Activated naive CD4-positive, alpha-beta T cell treated with anti-CD3 and anti-CD28 coated beads, Interleukin-2, amount 10 ng/mL, durations not matched to agents 7 days and 5 days (primary cell): ENCODE measurements around the gene IMMP2L.

Experiments used
- CTCF ChIA-PET: fragments of 350-600 bp; sonication (Branson Sonifier 250); formaldehyde crosslinking; loops from one replicate; lab custom pipeline; 2021; ENCODE audit warnings: antibody characterized with exemption; lab: Charles Lee
- DNase-seq: peaks from one replicate; pipeline ENCODE4 v3.0.0-alpha.2; 2020
- H3K27ac Mint-ChIP-seq: one replicate; pipeline ENCODE4 v1.8.0; 2021; ENCODE audit warnings: mild to moderate bottlenecking, moderate library complexity, mixed read lengths
- H3K27me3 Mint-ChIP-seq: one replicate; pipeline ENCODE4 v1.8.0; 2021; ENCODE audit warnings: mild to moderate bottlenecking, mixed read lengths
- H3K36me3 Mint-ChIP-seq: one replicate; pipeline ENCODE4 v1.8.0; 2021; ENCODE audit warnings: mixed read lengths
- H3K4me1 Mint-ChIP-seq: one replicate; pipeline ENCODE4 v1.8.0; 2021; ENCODE audit warnings: mixed read lengths
- H3K4me3 Mint-ChIP-seq: one replicate; pipeline ENCODE4 v1.8.0; 2021; ENCODE audit warnings: mild to moderate bottlenecking, moderate library complexity, mixed read lengths
- H3K9me3 Mint-ChIP-seq: one replicate; pipeline ENCODE4 v1.8.0; 2021; ENCODE audit warnings: mixed read lengths

The IMMP2L gene

GRCh38 chr7:110881721-110882120, 680.6 kb downstream of the IMMP2L start:
- peaks cover 14% of the 10 kb centered on the region for H3K4me1 Mint-ChIP-seq
- CTCF ChIA-PET: no interaction called here
- no peak overlapping the region for H3K4me3 Mint-ChIP-seq
- H3K36me3 Mint-ChIP-seq: no peaks in the 10 kb centered on the region
- no peak overlapping the region for H3K27ac Mint-ChIP-seq
- no peaks in the 10 kb centered on the region for H3K27me3 Mint-ChIP-seq
- no peak for DNase-seq
- H3K9me3 Mint-ChIP-seq: peaks cover 2% of the 10 kb centered on the region

GRCh38 chr7:110880971-110881370, 681.3 kb downstream of the IMMP2L start:
- Mint-ChIP-seq H3K4me3 (no peak overlapping the region), H3K27me3 (no peaks in the 10 kb centered on the region), H3K27ac (no peak overlapping the region), H3K36me3 (no peaks in the 10 kb centered on the region), H3K9me3 (peaks cover 2% of the 10 kb centered on the region), H3K4me1 (peaks cover 14% of the 10 kb centered on the region)
- no peak for DNase-seq
- CTCF ChIA-PET: no interaction called here

GRCh38 chr7:110877016-110877415, 685.3 kb downstream of the IMMP2L start:
- DNase-seq: no peak
- no peak overlapping the region for H3K27ac Mint-ChIP-seq
- H3K4me3 Mint-ChIP-seq: no peak overlapping the region
- H3K4me1 Mint-ChIP-seq: peaks cover 11% of the 10 kb centered on the region
- H3K27me3 Mint-ChIP-seq: no peaks in the 10 kb centered on the region
- CTCF ChIA-PET: no interaction called here
- H3K9me3 Mint-ChIP-seq: peaks cover 2% of the 10 kb centered on the region
- no peaks in the 10 kb centered on the region for H3K36me3 Mint-ChIP-seq

GRCh38 chr7:110875346-110875745, 686.9 kb downstream of the IMMP2L start:
- no peak overlapping the region for H3K27ac Mint-ChIP-seq
- H3K27me3 Mint-ChIP-seq: no peaks in the 10 kb centered on the region
- H3K9me3 Mint-ChIP-seq: peaks cover 2% of the 10 kb centered on the region
- CTCF ChIA-PET: no interaction called here
- no peak overlapping the region for H3K4me3 Mint-ChIP-seq
- no peaks in the 10 kb centered on the region for H3K36me3 Mint-ChIP-seq
- DNase-seq: no peak
- no peaks in the 10 kb centered on the region for H3K4me1 Mint-ChIP-seq

GRCh38 chr7:110871856-110872255, 690.4 kb downstream of the IMMP2L start:
- no peak for DNase-seq
- CTCF ChIA-PET: no interaction called here
- Mint-ChIP-seq H3K27ac (no peak overlapping the region), H3K4me1 (peaks cover 3% of the 10 kb centered on the region), H3K27me3 (no peaks in the 10 kb centered on the region), H3K4me3 (no peak overlapping the region), H3K36me3 (peaks cover 7% of the 10 kb centered on the region), H3K9me3 (peaks cover 7% of the 10 kb centered on the region)

GRCh38 chr7:110870926-110871325, 691.4 kb downstream of the IMMP2L start:
- peaks cover 5% of the 10 kb centered on the region for H3K4me1 Mint-ChIP-seq
- peaks cover 9% of the 10 kb centered on the region for H3K36me3 Mint-ChIP-seq
- H3K27me3 Mint-ChIP-seq: no peaks in the 10 kb centered on the region
- H3K27ac Mint-ChIP-seq: no peak overlapping the region
- peaks cover 8% of the 10 kb centered on the region for H3K9me3 Mint-ChIP-seq
- CTCF ChIA-PET: no interaction called here
- no peak for DNase-seq
- no peak overlapping the region for H3K4me3 Mint-ChIP-seq

GRCh38 chr7:110868458-110868857, 693.8 kb downstream of the IMMP2L start:
- Mint-ChIP-seq H3K27ac (no peak overlapping the region), H3K27me3 (no peaks in the 10 kb centered on the region), H3K4me1 (peaks cover 5% of the 10 kb centered on the region), H3K4me3 (no peak overlapping the region), H3K36me3 (peaks cover 10% of the 10 kb centered on the region), H3K9me3 (peaks cover 8% of the 10 kb centered on the region)
- CTCF ChIA-PET: no interaction called here
- DNase-seq: no peak

GRCh38 chr7:110867771-110868170, 694.5 kb downstream of the IMMP2L start:
- Mint-ChIP-seq H3K27ac (peak overlapping the region; percentile 35), H3K36me3 (peaks cover 12% of the 10 kb centered on the region), H3K9me3 (peaks cover 8% of the 10 kb centered on the region), H3K4me3 (no peak overlapping the region), H3K27me3 (no peaks in the 10 kb centered on the region), H3K4me1 (peaks cover 5% of the 10 kb centered on the region)
- CTCF ChIA-PET: no interaction called here
- no peak for DNase-seq

GRCh38 chr7:110863258-110863657, 699.0 kb downstream of the IMMP2L start:
- H3K4me3 Mint-ChIP-seq: no peak overlapping the region
- peaks cover 8% of the 10 kb centered on the region for H3K9me3 Mint-ChIP-seq
- no peak for DNase-seq
- CTCF ChIA-PET: no interaction called here
- peaks cover 13% of the 10 kb centered on the region for H3K36me3 Mint-ChIP-seq
- no peaks in the 10 kb centered on the region for H3K27me3 Mint-ChIP-seq
- no peak overlapping the region for H3K27ac Mint-ChIP-seq
- H3K4me1 Mint-ChIP-seq: peaks cover 5% of the 10 kb centered on the region

- Mint-ChIP-seq H3K27me3 (no peaks in the 10 kb centered on the region), H3K9me3 (no peaks in the 10 kb centered on the region), H3K27ac (no peak overlapping the region), H3K4me3 (no peak overlapping the region), H3K4me1 (peaks cover 2% of the 10 kb centered on the region), H3K36me3 (peaks cover 7% of the 10 kb centered on the region)
- DNase-seq: no peak
- CTCF ChIA-PET: no interaction called here
Measured at GRCh38 chr7:110861163-110861562, 701.1 kb downstream of the IMMP2L start.

- H3K4me1 Mint-ChIP-seq: no peaks in the 10 kb centered on the region
- no peaks in the 10 kb centered on the region for H3K27me3 Mint-ChIP-seq
- no peak overlapping the region for H3K4me3 Mint-ChIP-seq
- no peak for DNase-seq
- no peaks in the 10 kb centered on the region for H3K9me3 Mint-ChIP-seq
- H3K27ac Mint-ChIP-seq: no peak overlapping the region
- CTCF ChIA-PET: no interaction called here
- H3K36me3 Mint-ChIP-seq: no peaks in the 10 kb centered on the region
Measured at GRCh38 chr7:110857106-110857505, 705.2 kb downstream of the IMMP2L start.

- H3K4me3 Mint-ChIP-seq: no peak overlapping the region
- CTCF ChIA-PET: no interaction called here
- H3K36me3 Mint-ChIP-seq: no peaks in the 10 kb centered on the region
- no peak for DNase-seq
- no peaks in the 10 kb centered on the region for H3K27me3 Mint-ChIP-seq
- H3K27ac Mint-ChIP-seq: no peak overlapping the region
- no peaks in the 10 kb centered on the region for H3K9me3 Mint-ChIP-seq
- H3K4me1 Mint-ChIP-seq: no peaks in the 10 kb centered on the region
Measured at GRCh38 chr7:110856704-110857103, 705.6 kb downstream of the IMMP2L start.

- Mint-ChIP-seq H3K9me3 (no peaks in the 10 kb centered on the region), H3K4me3 (no peak overlapping the region), H3K27me3 (no peaks in the 10 kb centered on the region), H3K27ac (no peak overlapping the region), H3K36me3 (no peaks in the 10 kb centered on the region), H3K4me1 (no peaks in the 10 kb centered on the region)
- DNase-seq: no peak
- CTCF ChIA-PET: interaction anchor here (0.6 kb wide), 1 partner anchor 211 kb away, joined by 4 read pairs; no protein-coding TSS in a partner anchor
Measured at GRCh38 chr7:110854651-110855050, 707.6 kb downstream of the IMMP2L start.

- DNase-seq: no peak
- Mint-ChIP-seq H3K36me3 (no peaks in the 10 kb centered on the region), H3K27ac (no peak overlapping the region), H3K4me1 (no peaks in the 10 kb centered on the region), H3K9me3 (no peaks in the 10 kb centered on the region), H3K4me3 (no peak overlapping the region), H3K27me3 (no peaks in the 10 kb centered on the region)
- CTCF ChIA-PET: no interaction called here
Measured at GRCh38 chr7:110854166-110854565, 708.1 kb downstream of the IMMP2L start.

GRCh38 chr7:110853263-110853662, 709.0 kb downstream of the IMMP2L start:
- CTCF ChIA-PET: no interaction called here
- Mint-ChIP-seq H3K36me3 (no peaks in the 10 kb centered on the region), H3K27ac (no peak overlapping the region), H3K9me3 (no peaks in the 10 kb centered on the region), H3K27me3 (no peaks in the 10 kb centered on the region), H3K4me1 (no peaks in the 10 kb centered on the region), H3K4me3 (no peak overlapping the region)
- DNase-seq: no peak
